Chondrocyte (in vitro differentiated cells): ENCODE results near the gene SNUPN. TPM values are rescaled to one million over a fixed set of nuclear protein-coding genes. Genes with fewer than 3 reads are reported as not detected.
A peak's percentile ranks its signal among the peaks of the same experiment; 100 is the strongest.
"Not testable (repeated sequence)": the region's sequence is repeated elsewhere in the genome, so short reads cannot be mapped to it uniquely, and the experiment has no call there.

Source experiments
- DNase-seq: peaks from one replicate; pipeline ENCODE4 v3.0.0; 2021; ENCODE audit warnings: mixed read lengths, low spot score
- H3K27ac Mint-ChIP-seq: one replicate; pipeline ENCODE4 v1.8.0; 2021; ENCODE audit warnings: mild to moderate bottlenecking, moderate library complexity, mixed read lengths; ENCODE audit not compliant: unreplicated experiment
- H3K27me3 Mint-ChIP-seq: 2 replicates; pipeline ENCODE4 v1.8.0; 2021; ENCODE audit warnings: low read depth, mixed read lengths
- H3K36me3 Mint-ChIP-seq: 2 replicates; pipeline ENCODE4 v1.8.0; 2021; ENCODE audit warnings: low read depth, mixed read lengths
- H3K4me1 Mint-ChIP-seq: 2 replicates; pipeline ENCODE4 v1.8.0; 2021; ENCODE audit warnings: low read depth, mild to moderate bottlenecking, mixed read lengths
- H3K4me3 Mint-ChIP-seq: one replicate; pipeline ENCODE4 v1.8.0; 2021; ENCODE audit warnings: mild to moderate bottlenecking, moderate library complexity, mixed read lengths; ENCODE audit not compliant: unreplicated experiment
- H3K9me3 Mint-ChIP-seq: 2 replicates; pipeline ENCODE4 v1.8.0; 2021; ENCODE audit warnings: low read depth, mixed read lengths
- total RNA-seq: library from RNA; stranded (reverse); gene quantifications from 3 replicates; pipeline ENCODE4 v1.2.1, GENCODE V29; 2021
- TF ChIP-seq, protein P1 (sequence below): fragments of 200-600 bp; sonication (generic); IDR thresholded peaks from 2 replicates; pipeline ENCODE4 v1.5.0; 2021; ENCODE audit warnings: antibody characterized with exemption, mild to moderate bottlenecking, moderate library complexity

The SNUPN gene
- total RNA-seq, 1 donor from 2014 or later, result 21.7 TPM

DNA sequence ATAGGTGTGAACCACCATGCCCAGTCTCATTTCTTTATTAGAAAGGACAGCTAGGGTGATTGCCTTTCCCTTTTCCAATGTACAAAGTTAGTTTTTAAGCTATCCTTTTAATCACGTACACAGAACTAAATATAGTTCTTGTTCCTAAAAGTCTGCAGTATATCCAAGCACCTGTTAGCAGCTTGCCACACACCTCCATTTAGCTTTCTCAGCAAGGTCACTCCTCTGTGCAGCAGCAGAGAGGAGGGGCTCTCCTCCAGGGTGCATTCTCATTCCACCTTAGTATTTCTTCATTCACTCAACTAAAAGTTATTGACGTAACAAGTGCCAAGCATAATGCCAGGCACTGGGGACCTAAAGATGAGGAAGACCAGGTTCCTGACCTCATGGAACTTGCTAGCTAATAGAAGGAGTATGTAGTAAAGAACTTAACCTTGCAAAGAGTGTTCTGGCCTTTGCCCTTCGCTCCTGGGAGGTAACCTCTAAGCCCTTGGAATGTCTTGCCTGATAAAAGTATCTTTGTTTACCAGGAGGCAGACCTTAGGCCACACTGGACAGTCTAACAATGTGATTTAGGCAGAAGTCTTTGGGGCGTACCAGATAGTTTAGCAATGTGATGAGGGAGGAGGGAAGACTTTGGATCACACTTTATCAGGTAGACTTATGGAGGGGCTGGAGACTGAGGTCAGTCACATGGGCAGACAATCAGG lies 33.7 kb downstream of the SNUPN start:
- no peaks in the 10 kb centered on the region for H3K9me3 Mint-ChIP-seq
- no peak for DNase-seq
- no peaks in the 10 kb centered on the region for H3K27me3 Mint-ChIP-seq
- no peak overlapping the region for H3K4me3 Mint-ChIP-seq
- TF ChIP-seq, protein P1, sequence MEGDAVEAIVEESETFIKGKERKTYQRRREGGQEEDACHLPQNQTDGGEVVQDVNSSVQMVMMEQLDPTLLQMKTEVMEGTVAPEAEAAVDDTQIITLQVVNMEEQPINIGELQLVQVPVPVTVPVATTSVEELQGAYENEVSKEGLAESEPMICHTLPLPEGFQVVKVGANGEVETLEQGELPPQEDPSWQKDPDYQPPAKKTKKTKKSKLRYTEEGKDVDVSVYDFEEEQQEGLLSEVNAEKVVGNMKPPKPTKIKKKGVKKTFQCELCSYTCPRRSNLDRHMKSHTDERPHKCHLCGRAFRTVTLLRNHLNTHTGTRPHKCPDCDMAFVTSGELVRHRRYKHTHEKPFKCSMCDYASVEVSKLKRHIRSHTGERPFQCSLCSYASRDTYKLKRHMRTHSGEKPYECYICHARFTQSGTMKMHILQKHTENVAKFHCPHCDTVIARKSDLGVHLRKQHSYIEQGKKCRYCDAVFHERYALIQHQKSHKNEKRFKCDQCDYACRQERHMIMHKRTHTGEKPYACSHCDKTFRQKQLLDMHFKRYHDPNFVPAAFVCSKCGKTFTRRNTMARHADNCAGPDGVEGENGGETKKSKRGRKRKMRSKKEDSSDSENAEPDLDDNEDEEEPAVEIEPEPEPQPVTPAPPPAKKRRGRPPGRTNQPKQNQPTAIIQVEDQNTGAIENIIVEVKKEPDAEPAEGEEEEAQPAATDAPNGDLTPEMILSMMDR, result no peak
- H3K36me3 Mint-ChIP-seq, result peaks cover 16% of the 10 kb centered on the region
- no peaks in the 10 kb centered on the region for H3K4me1 Mint-ChIP-seq
- no peak overlapping the region for H3K27ac Mint-ChIP-seq

- Mint-ChIP-seq H3K4me1 (no peaks in the 10 kb centered on the region), H3K36me3 (peaks cover 5% of the 10 kb centered on the region), H3K27ac (no peak overlapping the region), H3K9me3 (no peaks in the 10 kb centered on the region), H3K27me3 (no peaks in the 10 kb centered on the region), H3K4me3 (no peak overlapping the region)
- DNase-seq, result no peak
- TF ChIP-seq, protein P1, result no peak
Measured at GRCh38 chr15:75590239-75590638, 35.3 kb downstream of the SNUPN start.

DNA sequence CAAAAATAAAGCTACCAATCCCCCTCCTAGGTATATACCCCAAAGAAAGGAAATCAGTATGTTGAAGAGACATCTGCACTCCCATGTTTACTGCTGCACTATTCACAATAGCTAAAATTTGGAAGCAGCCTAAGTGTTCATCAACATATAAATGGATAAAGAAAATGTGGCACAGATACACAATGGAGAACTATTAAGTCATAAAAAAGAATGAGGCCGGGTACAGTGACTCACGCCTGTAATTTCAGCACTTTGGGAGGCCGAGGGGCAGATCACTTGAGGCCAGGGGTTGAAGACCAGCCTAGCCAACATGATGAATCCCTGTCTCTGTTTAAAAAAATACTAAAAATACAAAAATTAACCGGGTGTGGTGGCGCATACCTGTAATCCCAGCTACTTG lies 36.5 kb downstream of the SNUPN start:
- no peak overlapping the region for H3K27ac Mint-ChIP-seq
- no peaks in the 10 kb centered on the region for H3K27me3 Mint-ChIP-seq
- TF ChIP-seq, protein P1, result no peak
- no peaks in the 10 kb centered on the region for H3K9me3 Mint-ChIP-seq
- peaks cover 2% of the 10 kb centered on the region for H3K4me1 Mint-ChIP-seq
- H3K36me3 Mint-ChIP-seq, result peaks cover 3% of the 10 kb centered on the region
- no peak for DNase-seq
- H3K4me3 Mint-ChIP-seq, result no peak overlapping the region

DNA sequence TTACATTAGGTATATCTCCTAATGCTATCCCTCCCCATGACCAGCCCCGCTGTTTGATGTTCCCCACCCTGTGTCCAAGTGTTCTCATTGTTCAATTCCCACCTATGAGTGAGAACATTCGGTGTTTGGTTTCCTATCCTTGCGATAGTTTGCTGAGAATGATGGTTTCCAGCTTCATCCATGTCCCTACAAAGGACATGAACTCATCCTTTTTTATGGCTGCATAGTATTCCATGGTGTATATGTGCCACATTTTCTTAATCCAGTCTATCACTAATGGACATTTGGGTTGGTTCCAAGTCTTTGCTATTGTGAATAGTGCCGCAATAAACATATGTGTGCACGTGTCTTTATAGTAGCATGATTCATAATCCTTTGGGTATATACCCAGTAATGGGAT lies 39.1 kb downstream of the SNUPN start:
- H3K27ac Mint-ChIP-seq, DNase-seq, H3K4me3 Mint-ChIP-seq, H3K4me1 Mint-ChIP-seq, H3K27me3 Mint-ChIP-seq, H3K9me3 Mint-ChIP-seq, H3K36me3 Mint-ChIP-seq: not testable (repeated sequence)

DNA sequence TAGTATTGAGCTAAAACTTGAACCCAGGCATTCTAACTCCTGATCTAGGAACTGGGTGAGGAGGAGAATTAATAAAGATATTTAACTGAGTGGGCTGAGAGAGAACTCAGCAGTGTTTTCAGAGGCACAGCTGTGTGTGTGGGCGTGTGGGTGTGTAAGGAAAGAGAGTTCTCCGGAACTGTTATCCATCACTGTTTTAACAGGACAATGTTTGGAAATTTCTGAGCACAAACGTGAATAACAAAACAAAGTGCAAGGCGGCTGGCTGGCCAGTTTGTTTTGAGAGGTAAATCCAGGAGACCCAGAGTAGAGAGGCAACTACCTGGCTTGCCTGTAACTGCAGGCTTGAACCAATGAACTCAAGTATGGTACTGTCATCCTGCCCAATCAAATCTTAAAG lies 41.4 kb downstream of the SNUPN start:
- Mint-ChIP-seq H3K4me1 (peaks cover 12% of the 10 kb centered on the region), H3K27ac (no peak overlapping the region), H3K36me3 (no peaks in the 10 kb centered on the region), H3K4me3 (no peak overlapping the region), H3K9me3 (no peaks in the 10 kb centered on the region), H3K27me3 (no peaks in the 10 kb centered on the region)
- no peak for DNase-seq
- TF ChIP-seq, protein P1, result no peak

DNA sequence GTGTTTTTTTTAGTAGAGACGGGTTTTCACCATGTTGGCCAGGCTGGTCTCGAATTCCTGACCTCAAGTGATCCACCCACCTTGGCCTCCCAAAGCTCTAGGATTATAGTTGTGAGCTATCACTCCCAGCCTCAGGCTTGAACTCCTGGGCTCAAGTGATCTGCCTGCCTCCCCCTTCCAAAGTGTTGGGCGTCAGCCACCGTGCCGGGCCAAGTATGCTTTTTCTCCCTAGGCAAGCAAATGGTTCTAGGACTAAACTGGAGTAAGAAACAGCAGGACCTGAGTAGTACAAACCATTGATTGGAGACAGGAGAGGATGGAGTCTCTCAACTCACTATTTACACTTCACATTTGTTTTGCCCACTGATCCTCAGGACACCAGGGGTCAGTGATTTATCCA lies 41.8 kb downstream of the SNUPN start:
- TF ChIP-seq, protein P1, result no peak
- no peaks in the 10 kb centered on the region for H3K36me3 Mint-ChIP-seq
- no peak overlapping the region for H3K4me3 Mint-ChIP-seq
- peaks cover 12% of the 10 kb centered on the region for H3K4me1 Mint-ChIP-seq
- H3K27ac Mint-ChIP-seq, result peak overlapping the region; percentile 18
- no peaks in the 10 kb centered on the region for H3K9me3 Mint-ChIP-seq
- DNase-seq, result no peak
- no peaks in the 10 kb centered on the region for H3K27me3 Mint-ChIP-seq

DNA sequence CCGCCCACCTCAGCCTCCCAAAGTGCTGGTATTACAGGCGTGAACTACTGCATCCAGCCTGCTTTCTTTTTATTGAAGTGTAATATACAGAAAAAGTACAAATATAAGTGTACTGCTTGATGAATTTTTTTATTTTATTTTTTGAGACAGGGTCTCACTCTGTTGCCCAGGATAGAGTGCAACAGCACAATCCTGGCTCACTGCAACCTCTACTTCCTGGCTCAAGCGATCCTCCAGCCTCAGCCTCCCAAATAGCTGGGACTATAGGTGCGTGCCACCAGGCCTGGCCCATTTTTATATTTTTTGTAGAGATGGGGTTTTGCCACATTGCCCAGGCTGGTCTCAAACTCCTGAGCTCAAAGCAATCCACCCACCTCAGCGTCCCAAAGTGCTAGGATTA lies 42.6 kb downstream of the SNUPN start:
- peaks cover 12% of the 10 kb centered on the region for H3K4me1 Mint-ChIP-seq
- H3K27ac Mint-ChIP-seq, H3K27me3 Mint-ChIP-seq: not testable (repeated sequence)

More for the DNA sequence above, 42.6 kb downstream of the SNUPN start:
- not testable (repeated sequence) for H3K36me3 Mint-ChIP-seq, H3K4me3 Mint-ChIP-seq, DNase-seq, H3K9me3 Mint-ChIP-seq
